ENCODE results near the gene PRCD.

Gene PRCD

DNA sequence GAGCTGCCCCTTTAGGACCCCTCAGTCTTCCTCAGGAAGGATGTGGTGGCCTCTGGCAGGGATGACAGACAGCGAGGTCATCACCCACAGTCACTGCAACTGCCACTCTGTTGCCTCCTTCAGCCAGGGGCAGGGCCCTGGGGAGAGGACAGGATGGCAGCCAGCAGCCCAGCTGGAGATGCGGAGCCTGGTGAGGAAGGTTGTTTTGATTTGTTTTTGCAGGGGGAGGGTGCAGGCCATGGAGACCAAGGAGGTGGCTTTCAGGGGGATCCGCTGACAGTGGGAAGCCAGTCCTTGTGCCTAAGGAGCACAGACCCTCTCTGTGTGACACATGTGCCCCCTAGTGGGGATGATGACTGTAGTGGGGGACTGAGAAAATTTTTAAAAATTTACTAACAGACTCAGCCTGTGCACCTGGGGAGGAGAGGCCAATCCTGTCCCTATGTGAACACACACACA, 7.4 kb downstream of the PRCD start:
- peak; percentile 67 for ATAC-seq
- TF ChIP-seq, protein P1, sequence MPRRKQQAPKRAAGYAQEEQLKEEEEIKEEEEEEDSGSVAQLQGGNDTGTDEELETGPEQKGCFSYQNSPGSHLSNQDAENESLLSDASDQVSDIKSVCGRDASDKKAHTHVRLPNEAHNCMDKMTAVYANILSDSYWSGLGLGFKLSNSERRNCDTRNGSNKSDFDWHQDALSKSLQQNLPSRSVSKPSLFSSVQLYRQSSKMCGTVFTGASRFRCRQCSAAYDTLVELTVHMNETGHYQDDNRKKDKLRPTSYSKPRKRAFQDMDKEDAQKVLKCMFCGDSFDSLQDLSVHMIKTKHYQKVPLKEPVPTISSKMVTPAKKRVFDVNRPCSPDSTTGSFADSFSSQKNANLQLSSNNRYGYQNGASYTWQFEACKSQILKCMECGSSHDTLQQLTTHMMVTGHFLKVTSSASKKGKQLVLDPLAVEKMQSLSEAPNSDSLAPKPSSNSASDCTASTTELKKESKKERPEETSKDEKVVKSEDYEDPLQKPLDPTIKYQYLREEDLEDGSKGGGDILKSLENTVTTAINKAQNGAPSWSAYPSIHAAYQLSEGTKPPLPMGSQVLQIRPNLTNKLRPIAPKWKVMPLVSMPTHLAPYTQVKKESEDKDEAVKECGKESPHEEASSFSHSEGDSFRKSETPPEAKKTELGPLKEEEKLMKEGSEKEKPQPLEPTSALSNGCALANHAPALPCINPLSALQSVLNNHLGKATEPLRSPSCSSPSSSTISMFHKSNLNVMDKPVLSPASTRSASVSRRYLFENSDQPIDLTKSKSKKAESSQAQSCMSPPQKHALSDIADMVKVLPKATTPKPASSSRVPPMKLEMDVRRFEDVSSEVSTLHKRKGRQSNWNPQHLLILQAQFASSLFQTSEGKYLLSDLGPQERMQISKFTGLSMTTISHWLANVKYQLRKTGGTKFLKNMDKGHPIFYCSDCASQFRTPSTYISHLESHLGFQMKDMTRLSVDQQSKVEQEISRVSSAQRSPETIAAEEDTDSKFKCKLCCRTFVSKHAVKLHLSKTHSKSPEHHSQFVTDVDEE (CRISPR knock-in tag; IDR thresholded peaks at IDR 0.05): peak; percentile 41; the same call in 1 of the 2 replicates
- TF ChIP-seq, protein P2, sequence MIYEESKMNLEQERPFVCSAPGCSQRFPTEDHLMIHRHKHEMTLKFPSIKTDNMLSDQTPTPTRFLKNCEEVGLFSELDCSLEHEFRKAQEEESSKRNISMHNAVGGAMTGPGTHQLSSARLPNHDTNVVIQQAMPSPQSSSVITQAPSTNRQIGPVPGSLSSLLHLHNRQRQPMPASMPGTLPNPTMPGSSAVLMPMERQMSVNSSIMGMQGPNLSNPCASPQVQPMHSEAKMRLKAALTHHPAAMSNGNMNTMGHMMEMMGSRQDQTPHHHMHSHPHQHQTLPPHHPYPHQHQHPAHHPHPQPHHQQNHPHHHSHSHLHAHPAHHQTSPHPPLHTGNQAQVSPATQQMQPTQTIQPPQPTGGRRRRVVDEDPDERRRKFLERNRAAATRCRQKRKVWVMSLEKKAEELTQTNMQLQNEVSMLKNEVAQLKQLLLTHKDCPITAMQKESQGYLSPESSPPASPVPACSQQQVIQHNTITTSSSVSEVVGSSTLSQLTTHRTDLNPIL (CRISPR knock-in tag; IDR thresholded peaks at IDR 0.05; ENCODE audit: low read depth): no peak

DNA sequence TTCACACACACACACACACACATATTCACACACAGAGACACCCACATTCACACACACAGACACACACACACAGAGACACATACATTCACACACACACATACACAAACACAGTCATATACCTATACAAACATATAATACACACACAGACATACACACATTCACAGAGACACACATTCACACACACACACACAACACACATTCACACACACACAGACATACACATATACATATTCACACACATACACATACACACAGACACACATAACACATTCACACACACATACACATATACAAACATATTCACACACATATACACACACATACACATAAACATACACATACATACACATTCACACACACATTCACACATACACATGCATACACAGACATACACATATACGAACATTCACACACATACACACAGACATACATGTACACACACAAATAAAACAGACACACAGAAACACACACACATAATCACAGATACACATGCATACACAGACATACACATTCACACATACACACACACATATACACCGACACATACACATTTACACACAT, 7.9 kb downstream of the PRCD start:
- no peak for ATAC-seq
- TF ChIP-seq SNAI2 (CRISPR knock-in tag; IDR thresholded peaks at IDR 0.05) (no peak), ISL1 (CRISPR knock-in tag; IDR thresholded peaks at IDR 0.05) (no peak), ZNF8 (CRISPR knock-in tag; IDR thresholded peaks at IDR 0.05) (no peak), ZFP3 (CRISPR knock-in tag; IDR thresholded peaks at IDR 0.05) (no peak), ZC3H10 (CRISPR knock-in tag; IDR thresholded peaks at IDR 0.05) (no peak), ZNF70 (CRISPR knock-in tag; IDR thresholded peaks at IDR 0.05) (no peak; the same call in 1 of the 2 replicates)
- TF ChIP-seq, protein P2 (CRISPR knock-in tag; IDR thresholded peaks at IDR 0.05; ENCODE audit: low read depth): no peak
- TF ChIP-seq, protein P3, sequence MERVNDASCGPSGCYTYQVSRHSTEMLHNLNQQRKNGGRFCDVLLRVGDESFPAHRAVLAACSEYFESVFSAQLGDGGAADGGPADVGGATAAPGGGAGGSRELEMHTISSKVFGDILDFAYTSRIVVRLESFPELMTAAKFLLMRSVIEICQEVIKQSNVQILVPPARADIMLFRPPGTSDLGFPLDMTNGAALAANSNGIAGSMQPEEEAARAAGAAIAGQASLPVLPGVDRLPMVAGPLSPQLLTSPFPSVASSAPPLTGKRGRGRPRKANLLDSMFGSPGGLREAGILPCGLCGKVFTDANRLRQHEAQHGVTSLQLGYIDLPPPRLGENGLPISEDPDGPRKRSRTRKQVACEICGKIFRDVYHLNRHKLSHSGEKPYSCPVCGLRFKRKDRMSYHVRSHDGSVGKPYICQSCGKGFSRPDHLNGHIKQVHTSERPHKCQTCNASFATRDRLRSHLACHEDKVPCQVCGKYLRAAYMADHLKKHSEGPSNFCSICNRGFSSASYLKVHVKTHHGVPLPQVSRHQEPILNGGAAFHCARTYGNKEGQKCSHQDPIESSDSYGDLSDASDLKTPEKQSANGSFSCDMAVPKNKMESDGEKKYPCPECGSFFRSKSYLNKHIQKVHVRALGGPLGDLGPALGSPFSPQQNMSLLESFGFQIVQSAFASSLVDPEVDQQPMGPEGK (CRISPR knock-in tag; IDR thresholded peaks at IDR 0.05; ENCODE audit: borderline replicate concordance): no peak

DNA sequence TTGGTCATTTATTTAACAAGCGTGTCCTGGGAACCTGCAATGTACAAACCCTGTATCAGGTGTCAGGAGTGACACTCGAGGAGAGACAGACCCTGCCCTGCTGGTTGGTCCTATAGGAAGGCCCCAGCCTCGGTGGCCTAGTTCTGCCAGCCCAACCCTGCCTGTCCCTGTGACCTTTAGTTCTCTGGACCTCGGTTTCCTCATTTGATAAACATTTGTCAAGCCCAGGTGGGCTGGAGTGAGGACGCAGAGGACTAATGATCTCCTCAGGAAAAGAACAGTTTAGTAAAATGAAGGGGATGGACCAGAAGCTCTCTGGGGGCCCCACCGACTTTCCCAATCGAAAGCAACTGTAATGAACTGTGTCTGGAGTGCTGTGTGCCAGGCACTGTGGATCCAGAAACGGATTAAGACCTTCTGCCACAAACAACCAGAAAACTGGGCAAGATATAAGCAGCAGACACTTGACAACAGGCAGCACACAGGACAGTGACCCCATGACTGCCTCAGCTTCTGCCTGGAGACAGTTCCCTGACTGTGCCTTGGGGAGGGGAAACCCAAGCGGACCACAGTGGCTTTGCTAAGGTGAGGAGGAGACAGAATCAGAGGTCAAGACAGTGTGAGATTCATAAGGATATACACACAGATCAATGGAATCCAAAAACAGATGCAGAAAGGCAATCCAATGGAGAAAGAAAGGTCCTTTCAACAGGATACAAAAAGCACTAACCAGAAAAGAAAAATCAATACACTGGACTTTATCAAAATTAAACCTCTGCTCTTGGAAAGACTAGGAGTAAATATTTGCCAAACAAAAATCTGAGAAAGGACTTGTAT, 8.8 kb downstream of the PRCD start:
- no peak for ATAC-seq
- TF ChIP-seq GLIS3 (CRISPR knock-in tag; IDR thresholded peaks at IDR 0.05): no peak
- TF ChIP-seq, protein P1 (CRISPR knock-in tag; IDR thresholded peaks at IDR 0.05): no peak

DNA sequence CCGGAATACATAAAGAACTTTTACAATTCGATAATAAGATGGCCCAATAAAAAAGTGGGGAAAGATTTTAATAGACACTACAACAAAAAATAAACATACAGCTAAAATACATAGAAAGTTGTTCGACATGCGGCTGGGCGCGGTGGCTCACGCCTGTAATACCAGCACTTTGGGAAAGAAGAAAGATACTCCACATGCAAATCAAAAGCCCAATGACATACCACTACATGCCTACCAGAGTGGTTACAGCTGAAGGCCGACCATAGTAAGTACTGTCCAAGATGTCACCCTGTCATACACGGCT, 9.3 kb downstream of the PRCD start:
- no peak for TF ChIP-seq PPARA (CRISPR knock-in tag; IDR thresholded peaks at IDR 0.05; ENCODE audit: borderline replicate concordance)
- no peak for TF ChIP-seq ZNF8 (CRISPR knock-in tag; IDR thresholded peaks at IDR 0.05)
- TF ChIP-seq, protein P4, sequence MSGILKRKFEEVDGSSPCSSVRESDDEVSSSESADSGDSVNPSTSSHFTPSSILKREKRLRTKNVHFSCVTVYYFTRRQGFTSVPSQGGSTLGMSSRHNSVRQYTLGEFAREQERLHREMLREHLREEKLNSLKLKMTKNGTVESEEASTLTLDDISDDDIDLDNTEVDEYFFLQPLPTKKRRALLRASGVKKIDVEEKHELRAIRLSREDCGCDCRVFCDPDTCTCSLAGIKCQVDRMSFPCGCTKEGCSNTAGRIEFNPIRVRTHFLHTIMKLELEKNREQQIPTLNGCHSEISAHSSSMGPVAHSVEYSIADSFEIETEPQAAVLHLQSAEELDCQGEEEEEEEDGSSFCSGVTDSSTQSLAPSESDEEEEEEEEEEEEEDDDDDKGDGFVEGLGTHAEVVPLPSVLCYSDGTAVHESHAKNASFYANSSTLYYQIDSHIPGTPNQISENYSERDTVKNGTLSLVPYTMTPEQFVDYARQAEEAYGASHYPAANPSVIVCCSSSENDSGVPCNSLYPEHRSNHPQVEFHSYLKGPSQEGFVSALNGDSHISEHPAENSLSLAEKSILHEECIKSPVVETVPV (CRISPR knock-in tag; IDR thresholded peaks at IDR 0.05): no peak
- no peak for TF ChIP-seq ZNF70 (CRISPR knock-in tag; IDR thresholded peaks at IDR 0.05)
- ATAC-seq: no peak
